HepG2 (cell line): ENCODE data around the gene EMILIN3. TPM values are rescaled to one million over a fixed set of nuclear protein-coding genes. Genes with fewer than 3 reads are reported as not detected.

Experiments
- AGO2 ChIP-seq: fragments of 200-400 bp; formaldehyde crosslinking; optimal IDR thresholded peaks from 2 replicates; pipeline ENCODE3; 2017; ENCODE audit warnings: mild to moderate bottlenecking, low read depth, low read length, moderate library complexity
- ETS1 ChIP-seq: sonication (generic); formaldehyde crosslinking; IDR thresholded peaks from 2 replicates; pipeline ENCODE4 v1.4.0; 2020; ENCODE audit warnings: missing genetic modification reagents
- FOXK1 ChIP-seq: sonication (generic); formaldehyde crosslinking; IDR thresholded peaks from 2 replicates; pipeline ENCODE4 v1.4.0; 2020; ENCODE audit warnings: low read depth, missing genetic modification reagents, borderline replicate concordance
- GMEB1 ChIP-seq: sonication (generic); formaldehyde crosslinking; IDR thresholded peaks from 2 replicates; pipeline ENCODE4 v1.5.1; 2020; ENCODE audit warnings: missing genetic modification reagents, mild to moderate bottlenecking, borderline replicate concordance
- HDAC2 ChIP-seq: sonication (generic); formaldehyde crosslinking; IDR thresholded peaks from 2 replicates; pipeline ENCODE4 v1.4.0; 2020; ENCODE audit warnings: missing genetic modification reagents
- HNF1A ChIP-seq, 2 experiments: sonication (generic) in 1 of 2; formaldehyde crosslinking in 1 of 2; IDR thresholded peaks; 2 replicates each; pipeline versions ENCODE4 v1.4.0 to v1.6.1; 2016 to 2020; ENCODE audit warnings: borderline replicate concordance in 1 of 2, low read depth in 1 of 2, mild to moderate bottlenecking in 1 of 2, missing genetic modification reagents in 1 of 2
- KDM4B ChIP-seq: sonication (generic); formaldehyde crosslinking; IDR thresholded peaks from 2 replicates; pipeline ENCODE4 v1.4.0; 2020; ENCODE audit warnings: missing genetic modification reagents
- MBNL3 ChIP-seq: fragments of 250-450 bp; sonication (Bioruptor Pico); conservative IDR thresholded peaks from 2 replicates; pipeline ENCODE4 v1.8.0; 2022; ENCODE audit warnings: mild to moderate bottlenecking, inconsistent platforms
- MTF2 ChIP-seq: sonication (generic); formaldehyde crosslinking; IDR thresholded peaks from 2 replicates; pipeline ENCODE4 v1.5.0; 2020; ENCODE audit warnings: missing genetic modification reagents, borderline replicate concordance
- PAWR ChIP-seq: sonication (generic); formaldehyde crosslinking; IDR thresholded peaks from 2 replicates; pipeline ENCODE4 v1.4.0; 2020; ENCODE audit warnings: missing genetic modification reagents, mild to moderate bottlenecking, borderline replicate concordance
- PITX1 ChIP-seq: sonication (generic); formaldehyde crosslinking; IDR thresholded peaks from 2 replicates; pipeline ENCODE4 v1.5.1; 2020; ENCODE audit warnings: mild to moderate bottlenecking, missing genetic modification reagents
- SNAPC4 ChIP-seq: sonication (generic); formaldehyde crosslinking; IDR thresholded peaks from 2 replicates; pipeline ENCODE4 v1.4.0; 2020; ENCODE audit warnings: mild to moderate bottlenecking, missing genetic modification reagents
- ZNF598 ChIP-seq: sonication (generic); formaldehyde crosslinking; IDR thresholded peaks from 2 replicates; pipeline ENCODE4 v1.5.1; 2020; ENCODE audit warnings: mild to moderate bottlenecking, missing genetic modification reagents, borderline replicate concordance
- polyA plus RNA-seq, 8 experiments: library from polyadenylated mRNA; depleted of rRNA in 3 of 8; stranded (reverse) in 7 of 8; unstranded in 1 of 8; fragments of >200 nt; fragmentation: Illumina TruSeq in 4 of 8; extraction: Trizol in 4 of 8; gene quantifications; 2 replicates each; pipeline versions ENCODE4 v1.2.1 to v1.2.3, GENCODE V29; 2011 to 2016; ENCODE audit warnings: low read depth in 4 of 8, missing spikeins in 1 of 8, mixed read lengths in 1 of 8; ENCODE audit not compliant: insufficient read depth in 1 of 8
- total RNA-seq, 5 experiments: library from RNA; depleted of rRNA; stranded (reverse); fragments of >200 nt; fragmentation: Illumina TruSeq; extraction: Trizol; gene quantifications; 2 replicates each; pipeline ENCODE4 v1.2.3, GENCODE V29; 2016; ENCODE audit warnings: low read depth in 1 of 5
- TF ChIP-seq, protein P1 (sequence below), 2 experiments: sonication (generic) in 1 of 2; formaldehyde crosslinking in 1 of 2; IDR thresholded peaks; 2 replicates each; pipeline versions ENCODE4 v1.4.0 to v1.6.1; 2018 to 2020; ENCODE audit warnings: missing genetic modification reagents in 2 of 2, borderline replicate concordance in 1 of 2, low read depth in 1 of 2, mild to moderate bottlenecking in 1 of 2, missing biosample characterization in 1 of 2

Gene EMILIN3
- total and polyA plus RNA-seq, 2 of the 13 experiments (the other 11 are each of a cell fraction or from before 2014, with no cell fraction given) = 0.25 to 0.29 TPM

GRCh38 chr20:41339957-41340326, 26.7 kb downstream of the EMILIN3 start (continued):
- peak; percentile 54; the same call in 1 of the 2 replicates for TF ChIP-seq ZNF598 (CRISPR knock-in tag)
- TF ChIP-seq, protein P1, sequence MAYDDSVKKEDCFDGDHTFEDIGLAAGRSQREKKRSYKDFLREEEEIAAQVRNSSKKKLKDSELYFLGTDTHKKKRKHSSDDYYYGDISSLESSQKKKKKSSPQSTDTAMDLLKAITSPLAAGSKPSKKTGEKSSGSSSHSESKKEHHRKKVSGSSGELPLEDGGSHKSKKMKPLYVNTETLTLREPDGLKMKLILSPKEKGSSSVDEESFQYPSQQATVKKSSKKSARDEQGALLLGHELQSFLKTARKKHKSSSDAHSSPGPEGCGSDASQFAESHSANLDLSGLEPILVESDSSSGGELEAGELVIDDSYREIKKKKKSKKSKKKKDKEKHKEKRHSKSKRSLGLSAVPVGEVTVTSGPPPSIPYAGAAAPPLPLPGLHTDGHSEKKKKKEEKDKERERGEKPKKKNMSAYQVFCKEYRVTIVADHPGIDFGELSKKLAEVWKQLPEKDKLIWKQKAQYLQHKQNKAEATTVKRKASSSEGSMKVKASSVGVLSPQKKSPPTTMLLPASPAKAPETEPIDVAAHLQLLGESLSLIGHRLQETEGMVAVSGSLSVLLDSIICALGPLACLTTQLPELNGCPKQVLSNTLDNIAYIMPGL (CRISPR knock-in tag; IDR thresholded peaks at IDR 0.05; ENCODE audit: borderline replicate concordance in 1 of 2, low read depth in 1 of 2) = peak; percentile 80 to 95
- TF ChIP-seq PITX1 = peak; percentile 80
- TF ChIP-seq SNAPC4 (CRISPR knock-in tag) = 0 out of 2 replicates have a peak, but pooled peaks have one; percentile 66
- peak; percentile 66; the same call in 1 of the 2 replicates for TF ChIP-seq MTF2 (CRISPR knock-in tag)
- TF ChIP-seq FOXK1 (CRISPR knock-in tag) = peak; percentile 44; the same call in 1 of the 2 replicates
- TF ChIP-seq ETS1 (CRISPR knock-in tag) = no peak
- TF ChIP-seq HDAC2 (CRISPR knock-in tag) = peak; percentile 77; the same call in 1 of the 2 replicates
- TF ChIP-seq MBNL3 (CRISPR knock-in tag) = no peak
- TF ChIP-seq AGO2 = no peak
- peak; percentile 17; the same call in 1 of the 2 replicates for TF ChIP-seq KDM4B (CRISPR knock-in tag)
- TF ChIP-seq PAWR (CRISPR knock-in tag) = no peak
- TF ChIP-seq GMEB1 (CRISPR knock-in tag) = no peak
- no peak for TF ChIP-seq HNF1A (IDR thresholded peaks at IDR 0.05; ENCODE audit: low read depth)
- TF ChIP-seq HNF1A (CRISPR knock-in tag; IDR thresholded peaks at IDR 0.05; ENCODE audit: borderline replicate concordance) = 0 out of 2 replicates have a peak, but pooled peaks have one; percentile 41
